CD4-positive, CD25-positive, alpha-beta regulatory T cell (primary cell): ENCODE data around the gene ROPN1B. TPM values are rescaled to one million over a fixed set of nuclear protein-coding genes. Genes with fewer than 3 reads are reported as not detected.

ENCODE experiments used
- ATAC-seq, 2 donors: fragments of 150-1000 bp; cut with Tn5 transposase; one replicate each; pipeline ENCODE4 v1.10.0; 2021; ENCODE audit warnings: low read depth in 2 of 2, moderate number of reproducible peaks in 2 of 2, moderate library complexity in 1 of 2
- DNase-seq, 3 donors: peaks; one replicate each; pipeline versions ENCODE4 v3.0.0 to v3.0.0-alpha.2; 2012 to 2022; ENCODE audit warnings: mixed read lengths in 1 of 3
- H3K27ac ChIP-seq: one replicate; pipeline ENCODE4 v1.7.0; 2013; ENCODE audit warnings: mild to moderate bottlenecking, low read length; ENCODE audit not compliant: insufficient read depth, poor library complexity, severe bottlenecking
- H3K27me3 ChIP-seq: one replicate; pipeline ENCODE4 v1.7.0; 2013; ENCODE audit warnings: low read length; ENCODE audit not compliant: control insufficient read depth, insufficient read depth
- H3K36me3 ChIP-seq: one replicate; pipeline ENCODE4 v1.7.0; 2013; ENCODE audit warnings: mild to moderate bottlenecking, low read length, moderate library complexity; ENCODE audit not compliant: control insufficient read depth, insufficient read depth
- H3K4me1 ChIP-seq: 2 replicates; pipeline ENCODE4 v1.7.0; 2013; ENCODE audit warnings: mild to moderate bottlenecking, low read length; ENCODE audit not compliant: insufficient read depth, control insufficient read depth, poor library complexity, severe bottlenecking
- H3K4me3 ChIP-seq: one replicate; pipeline ENCODE4 v1.7.0; 2013; ENCODE audit warnings: low read depth, mild to moderate bottlenecking, low read length, moderate library complexity
- H3K9me3 ChIP-seq, 2 experiments: 1 replicate in 1 of 2; 2 replicates in 1 of 2; pipeline ENCODE4 v1.7.0; 2013; ENCODE audit warnings: low read length in 2 of 2, mild to moderate bottlenecking in 1 of 2, moderate library complexity in 1 of 2; ENCODE audit not compliant: control insufficient read depth in 2 of 2
- H3K27ac Mint-ChIP-seq, 3 donors: one replicate each; pipeline ENCODE4 v1.8.0; 2020 to 2022; ENCODE audit warnings: mild to moderate bottlenecking in 3 of 3, mixed read lengths in 3 of 3, moderate library complexity in 2 of 3
- H3K27me3 Mint-ChIP-seq: one replicate; pipeline ENCODE4 v1.8.0; 2022; ENCODE audit warnings: mild to moderate bottlenecking, mixed read lengths
- H3K36me3 Mint-ChIP-seq: one replicate; pipeline ENCODE4 v1.8.0; 2020; ENCODE audit warnings: mixed read lengths
- H3K4me1 Mint-ChIP-seq, 4 donors: one replicate each; pipeline ENCODE4 v1.8.0; 2020 to 2022; ENCODE audit warnings: mixed read lengths in 4 of 4, mild to moderate bottlenecking in 1 of 4
- H3K4me3 Mint-ChIP-seq, 4 donors: one replicate each; pipeline ENCODE4 v1.8.0; 2020 to 2022; ENCODE audit warnings: mild to moderate bottlenecking in 4 of 4, mixed read lengths in 4 of 4, moderate library complexity in 3 of 4
- H3K9me3 Mint-ChIP-seq, 7 donors: one replicate each; pipeline ENCODE4 v1.8.0; 2020 to 2022; ENCODE audit warnings: mixed read lengths in 7 of 7, mild to moderate bottlenecking in 3 of 7, moderate library complexity in 2 of 7
- polyA plus RNA-seq, 4 donors: library from polyadenylated mRNA; unstranded; fragments of 300-500 nt; fragmentation: Illumina TruSeq; gene quantifications; one replicate each; pipeline ENCODE4 v1.2.3, GENCODE V29; 2021
- total RNA-seq: library from RNA; stranded (reverse); gene quantifications from one replicate; pipeline ENCODE4 v1.2.3, GENCODE V29; 2022

Gene ROPN1B
- total and polyA plus RNA-seq, 5 donors from 2014 or later, result 0.12 TPM; not detected in 4

GRCh38 chr3:126013751-126014156 lies 44.8 kb downstream of the ROPN1B start:
- H3K27ac ChIP-seq, result no peak overlapping the region
- ATAC-seq (no peak), DNase-seq (no peak)
- H3K4me1 ChIP-seq, result no peaks in the 10 kb centered on the region
- Mint-ChIP-seq H3K27me3 (no peaks in the 10 kb centered on the region), H3K9me3 (peaks cover 0 to 3% (median 0%) of the 10 kb centered on the region in 7 donors), H3K4me3 (no peak overlapping the region), H3K4me1 (peaks cover 0 to 4% (median 2%) of the 10 kb centered on the region in 4 donors), H3K36me3 (peaks cover 76% of the 10 kb centered on the region), H3K27ac (no peak overlapping the region)
- peaks cover 70% of the 10 kb centered on the region for H3K36me3 ChIP-seq
- no peaks in the 10 kb centered on the region for H3K9me3 ChIP-seq
- no peak overlapping the region for H3K4me3 ChIP-seq
- H3K27me3 ChIP-seq, result no peaks in the 10 kb centered on the region

GRCh38 chr3:126014252-126014651 lies 45.3 kb downstream of the ROPN1B start:
- no peak overlapping the region for H3K27ac Mint-ChIP-seq
- H3K4me1 Mint-ChIP-seq, result peaks cover 0 to 4% (median 2%) of the 10 kb centered on the region in 4 donors
- Histone ChIP-seq H3K9me3 (no peaks in the 10 kb centered on the region), H3K4me3 (no peak overlapping the region), H3K4me1 (no peaks in the 10 kb centered on the region), H3K27me3 (no peaks in the 10 kb centered on the region), H3K27ac (no peak overlapping the region), H3K36me3 (peaks cover 67% of the 10 kb centered on the region)
- no peak overlapping the region for H3K4me3 Mint-ChIP-seq
- DNase-seq, result no peak
- H3K36me3 Mint-ChIP-seq, result peaks cover 73% of the 10 kb centered on the region
- no peaks in the 10 kb centered on the region for H3K27me3 Mint-ChIP-seq
- peaks cover 0 to 3% (median 0%) of the 10 kb centered on the region in 7 donors for H3K9me3 Mint-ChIP-seq
- no peak for ATAC-seq

GRCh38 chr3:126015075-126015474 lies 46.1 kb downstream of the ROPN1B start:
- peaks cover 73% of the 10 kb centered on the region for H3K36me3 Mint-ChIP-seq
- peaks cover 0 to 3% (median 0%) of the 10 kb centered on the region in 4 donors for H3K4me1 Mint-ChIP-seq
- Histone ChIP-seq H3K4me1 (no peaks in the 10 kb centered on the region), H3K27me3 (no peaks in the 10 kb centered on the region), H3K9me3 (no peaks in the 10 kb centered on the region), H3K4me3 (no peak overlapping the region), H3K36me3 (peaks cover 64% of the 10 kb centered on the region), H3K27ac (no peak overlapping the region)
- DNase-seq (no peak), ATAC-seq (no peak)
- H3K27me3 Mint-ChIP-seq, result no peaks in the 10 kb centered on the region
- no peak overlapping the region for H3K4me3 Mint-ChIP-seq
- H3K27ac Mint-ChIP-seq, result peak overlapping the region in 1 of 3 donors; percentile 73
- H3K9me3 Mint-ChIP-seq, result peaks cover 0 to 3% (median 0%) of the 10 kb centered on the region in 7 donors

- no peaks in the 10 kb centered on the region for H3K9me3 Mint-ChIP-seq
- no peaks in the 10 kb centered on the region for H3K27me3 Mint-ChIP-seq
- Histone ChIP-seq H3K9me3 (no peaks in the 10 kb centered on the region), H3K4me3 (no peak overlapping the region), H3K27me3 (no peaks in the 10 kb centered on the region), H3K27ac (no peak overlapping the region), H3K36me3 (peaks cover 51% of the 10 kb centered on the region), H3K4me1 (no peaks in the 10 kb centered on the region)
- no peak overlapping the region for H3K27ac Mint-ChIP-seq
- DNase-seq (no peak), ATAC-seq (no peak)
- peaks cover 66% of the 10 kb centered on the region for H3K36me3 Mint-ChIP-seq
- no peak overlapping the region for H3K4me3 Mint-ChIP-seq
- peaks cover 0 to 3% (median 0%) of the 10 kb centered on the region in 4 donors for H3K4me1 Mint-ChIP-seq
These were observed 47.6 kb downstream of the ROPN1B start for GRCh38 chr3:126016616-126017015.

- Histone ChIP-seq H3K36me3 (peaks cover 46% of the 10 kb centered on the region), H3K27ac (no peak overlapping the region), H3K9me3 (no peaks in the 10 kb centered on the region), H3K4me1 (no peaks in the 10 kb centered on the region), H3K4me3 (no peak overlapping the region), H3K27me3 (no peaks in the 10 kb centered on the region)
- DNase-seq, result no peak
- H3K36me3 Mint-ChIP-seq, result peaks cover 66% of the 10 kb centered on the region
- H3K27me3 Mint-ChIP-seq, result no peaks in the 10 kb centered on the region
- no peaks in the 10 kb centered on the region for H3K9me3 Mint-ChIP-seq
- ATAC-seq, result no peak
- H3K27ac Mint-ChIP-seq, result no peak overlapping the region
- no peaks in the 10 kb centered on the region for H3K4me1 Mint-ChIP-seq
- no peak overlapping the region for H3K4me3 Mint-ChIP-seq
These were observed 48.4 kb downstream of the ROPN1B start for GRCh38 chr3:126017362-126017761.

GRCh38 chr3:126018545-126018944 lies 49.6 kb downstream of the ROPN1B start:
- Mint-ChIP-seq H3K9me3 (no peaks in the 10 kb centered on the region), H3K36me3 (peaks cover 63% of the 10 kb centered on the region), H3K4me1 (no peaks in the 10 kb centered on the region), H3K4me3 (no peak overlapping the region), H3K27me3 (no peaks in the 10 kb centered on the region), H3K27ac (peak overlapping the region in 1 of 3 donors; percentile 73)
- H3K4me1 ChIP-seq, result no peaks in the 10 kb centered on the region
- ATAC-seq, result no peak
- DNase-seq, result no peak
- H3K27ac ChIP-seq, result no peak overlapping the region
- no peaks in the 10 kb centered on the region for H3K27me3 ChIP-seq
- H3K9me3 ChIP-seq, result no peaks in the 10 kb centered on the region
- no peak overlapping the region for H3K4me3 ChIP-seq
- peaks cover 38% of the 10 kb centered on the region for H3K36me3 ChIP-seq

GRCh38 chr3:126018995-126019394 lies 50.0 kb downstream of the ROPN1B start:
- Mint-ChIP-seq H3K36me3 (peaks cover 64% of the 10 kb centered on the region), H3K4me3 (no peak overlapping the region)
- no peak for DNase-seq

GRCh38 chr3:126019683-126020082 lies 50.7 kb downstream of the ROPN1B start:
- Mint-ChIP-seq H3K27me3 (no peaks in the 10 kb centered on the region), H3K36me3 (peaks cover 63% of the 10 kb centered on the region)

More at GRCh38 chr3:126018995-126019394, 50.0 kb downstream of the ROPN1B start:
- no peak for ATAC-seq
- H3K27me3 ChIP-seq, result no peaks in the 10 kb centered on the region
- H3K4me1 Mint-ChIP-seq, result no peaks in the 10 kb centered on the region
- no peak overlapping the region for H3K27ac ChIP-seq
- H3K4me3 ChIP-seq, result no peak overlapping the region
- H3K36me3 ChIP-seq, result peaks cover 34% of the 10 kb centered on the region
- H3K9me3 ChIP-seq, result no peaks in the 10 kb centered on the region
- H3K9me3 Mint-ChIP-seq, result no peaks in the 10 kb centered on the region
- H3K27ac Mint-ChIP-seq, result no peak overlapping the region
- no peaks in the 10 kb centered on the region for H3K4me1 ChIP-seq
- no peaks in the 10 kb centered on the region for H3K27me3 Mint-ChIP-seq

More at GRCh38 chr3:126019683-126020082, 50.7 kb downstream of the ROPN1B start:
- Histone ChIP-seq H3K4me3 (no peak overlapping the region), H3K4me1 (no peaks in the 10 kb centered on the region), H3K27ac (no peak overlapping the region), H3K27me3 (no peaks in the 10 kb centered on the region), H3K9me3 (no peaks in the 10 kb centered on the region), H3K36me3 (peaks cover 33% of the 10 kb centered on the region)
- no peaks in the 10 kb centered on the region for H3K9me3 Mint-ChIP-seq
- H3K4me1 Mint-ChIP-seq, result no peaks in the 10 kb centered on the region
- no peak overlapping the region for H3K4me3 Mint-ChIP-seq
- no peak overlapping the region for H3K27ac Mint-ChIP-seq
- ATAC-seq (no peak), DNase-seq (no peak)
